Liver (tissue), 3 donors: ENCODE results near the gene PCNA.

Experiments used
- CTCF ChIP-seq: fragments of 150-350 bp; IDR thresholded peaks from 2 replicates; pipeline ENCODE4 v1.5.1; 2017; ENCODE audit warnings: improper control_type of control experiment, low read depth, low read length; ENCODE audit not compliant: missing input control
- GABPA ChIP-seq, 2 donors: IDR thresholded peaks in 1 of 2; conservative IDR thresholded peaks in 1 of 2; 2 replicates each; pipeline ENCODE4 v1.6.1; 2016; ENCODE audit warnings: antibody characterized with exemption in 2 of 2, mild to moderate bottlenecking in 1 of 2, moderate library complexity in 1 of 2
- REST ChIP-seq: IDR thresholded peaks from 2 replicates; pipeline ENCODE4 v1.6.1; 2016; ENCODE audit warnings: antibody characterized with exemption, mild to moderate bottlenecking
- RXRA ChIP-seq, 2 donors: IDR thresholded peaks; 2 replicates each; pipeline ENCODE4 v1.6.1; 2017 to 2018; ENCODE audit warnings: antibody characterized with exemption in 2 of 2, mild to moderate bottlenecking in 1 of 2
- TAF1 ChIP-seq: conservative IDR thresholded peaks from 2 replicates; pipeline ENCODE4 v1.6.1; 2016; ENCODE audit warnings: antibody characterized with exemption, mild to moderate bottlenecking
- TF ChIP-seq, protein P1 (sequence below): IDR thresholded peaks from 2 replicates; pipeline ENCODE4 v1.6.1; 2016; ENCODE audit warnings: antibody characterized with exemption
- donor health status: healthy.
- donor health status: healthy.

DNA sequence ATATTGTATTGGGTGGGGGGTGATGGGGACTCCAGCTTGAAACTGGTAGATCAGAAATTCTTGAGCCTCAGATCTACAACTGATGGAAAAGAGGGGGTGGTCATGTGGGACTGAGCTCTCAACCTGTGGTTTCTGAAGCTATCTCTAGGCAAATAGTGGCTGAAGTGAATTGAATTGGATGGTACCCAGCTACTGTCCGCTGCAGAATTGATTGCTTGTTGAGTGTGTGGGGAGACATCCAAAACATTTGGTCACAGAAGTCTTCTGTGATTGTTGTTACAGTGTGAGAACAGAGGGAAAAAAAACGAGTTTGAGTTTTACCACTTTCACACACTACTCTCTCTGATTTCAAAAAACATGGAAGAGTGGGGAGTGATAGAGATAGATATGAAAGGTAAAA, 21.9 kb upstream of the PCNA start:
- no peak for TF ChIP-seq CTCF
- no peak for TF ChIP-seq TAF1
- TF ChIP-seq GABPA (IDR thresholded peaks at IDR 0.05 in 1 of 2, conservative IDR thresholded peaks at IDR 0.05 in 1 of 2), result no peak
- no peak for TF ChIP-seq RXRA (IDR thresholded peaks at IDR 0.05)
- TF ChIP-seq, protein P1, sequence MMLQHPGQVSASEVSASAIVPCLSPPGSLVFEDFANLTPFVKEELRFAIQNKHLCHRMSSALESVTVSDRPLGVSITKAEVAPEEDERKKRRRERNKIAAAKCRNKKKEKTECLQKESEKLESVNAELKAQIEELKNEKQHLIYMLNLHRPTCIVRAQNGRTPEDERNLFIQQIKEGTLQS, result no peak
- no peak for TF ChIP-seq REST
